ENCODE data around the gene GADD45B.
"Not testable (repeated sequence)": the region's sequence is repeated elsewhere in the genome, so short reads cannot be mapped to it uniquely, and the experiment has no call there.

GADD45B gene

DNA sequence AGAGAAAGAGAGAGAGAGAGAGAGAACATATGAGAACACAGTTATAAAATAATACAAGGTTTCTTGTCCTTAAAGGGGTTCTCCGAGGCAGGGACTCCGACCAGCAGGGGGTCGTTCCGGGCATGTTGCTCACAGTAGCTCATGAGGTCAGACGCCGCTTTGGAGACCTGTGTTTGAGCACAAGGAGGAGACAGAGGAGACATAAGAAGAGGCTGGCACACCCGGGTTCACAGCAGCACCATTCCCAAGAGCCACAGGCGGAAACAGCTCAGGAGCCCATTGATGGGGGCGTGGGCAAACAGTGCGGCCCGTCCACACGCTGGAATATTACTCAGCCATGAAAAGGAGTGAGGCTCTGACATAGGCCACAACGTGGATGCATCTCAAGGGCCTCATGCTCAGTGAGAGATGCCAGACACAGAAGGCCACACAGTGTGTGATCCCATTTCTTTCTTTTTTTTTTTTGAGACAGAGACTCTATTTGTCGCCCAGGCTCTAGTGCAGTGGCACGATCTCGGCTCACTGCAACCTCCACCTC lies 39.1 kb downstream of the GADD45B start:
- DNase-seq (ENCODE audit: low spot score), result no peak

DNA sequence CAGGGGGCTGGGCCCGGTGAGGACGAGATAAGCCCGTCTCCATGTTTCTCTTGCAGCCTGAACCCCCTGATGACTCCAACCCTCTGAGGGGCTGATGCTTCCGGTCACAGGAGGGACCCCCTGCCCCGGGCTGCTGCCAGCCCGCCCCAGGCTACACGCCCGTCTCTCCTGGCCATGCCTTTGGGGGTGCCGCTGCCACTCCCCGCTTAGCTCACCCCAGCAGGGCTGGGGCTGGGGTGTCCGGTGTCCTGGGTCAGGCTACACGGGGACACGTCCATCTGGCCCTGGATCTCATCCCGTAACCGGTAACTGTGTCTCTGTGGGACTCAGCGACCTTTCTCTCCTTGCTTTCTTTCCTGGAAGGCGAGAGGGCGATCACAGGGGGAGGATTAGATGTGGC lies 40.8 kb downstream of the GADD45B start:
- no peak for DNase-seq (ENCODE audit: low spot score)

DNA sequence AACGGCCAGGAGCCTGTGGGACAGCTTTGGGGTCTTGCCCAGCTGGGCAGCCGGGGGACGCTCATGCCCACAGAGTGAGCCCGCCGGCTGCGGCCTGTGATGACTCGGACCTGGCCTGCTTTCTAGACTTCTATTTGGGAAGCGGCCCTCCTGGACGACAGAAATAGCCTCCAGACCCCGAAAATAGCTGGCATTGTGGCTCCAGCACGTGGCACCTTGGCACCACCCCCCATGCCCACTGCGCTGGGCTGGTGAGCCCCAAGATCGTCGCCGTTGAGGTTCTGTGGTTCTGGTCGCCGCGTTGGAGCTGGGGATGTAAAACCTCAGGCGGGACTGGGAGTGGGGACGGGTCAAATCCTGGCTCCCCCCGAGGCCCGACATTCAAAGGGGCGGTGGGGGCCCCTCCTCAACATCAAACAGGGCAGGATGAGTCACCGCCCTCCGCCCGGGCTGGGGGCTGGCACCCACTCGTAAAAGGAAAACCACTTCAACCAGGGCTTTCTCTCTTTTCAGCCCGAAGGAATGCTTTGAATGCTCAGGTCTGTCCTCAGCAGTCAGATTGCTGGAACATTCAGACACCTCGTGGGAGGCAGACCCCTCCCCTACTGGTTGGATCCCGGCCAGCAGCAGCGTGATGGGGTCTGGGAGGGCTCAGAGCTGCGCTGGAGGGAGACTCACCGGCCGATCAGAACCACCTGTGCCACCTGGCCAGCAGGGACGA lies 42.1 kb downstream of the GADD45B start:
- DNase-seq (ENCODE audit: low spot score), result no peak

DNA sequence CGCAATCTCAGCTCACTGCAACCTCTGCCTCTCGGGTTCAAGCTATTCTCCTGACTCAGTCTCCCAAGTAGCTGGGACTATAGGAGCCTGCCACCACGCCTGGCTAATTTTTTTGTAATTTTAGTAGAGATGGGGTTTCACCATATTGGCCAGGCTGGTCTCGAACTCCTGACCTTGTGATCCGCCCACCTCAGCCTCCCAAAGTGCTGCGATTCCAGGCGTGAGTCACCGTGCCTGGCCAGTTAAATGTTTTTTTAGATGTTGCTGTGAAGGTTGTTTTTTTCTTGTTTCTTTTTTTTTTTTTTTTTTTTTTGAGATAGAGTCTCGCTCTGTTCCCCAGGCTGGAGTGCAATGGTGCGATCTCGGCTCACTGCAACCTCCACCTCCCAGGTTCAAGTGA lies 42.9 kb downstream of the GADD45B start:
- not testable (repeated sequence) for DNase-seq (ENCODE audit: low spot score)

DNA sequence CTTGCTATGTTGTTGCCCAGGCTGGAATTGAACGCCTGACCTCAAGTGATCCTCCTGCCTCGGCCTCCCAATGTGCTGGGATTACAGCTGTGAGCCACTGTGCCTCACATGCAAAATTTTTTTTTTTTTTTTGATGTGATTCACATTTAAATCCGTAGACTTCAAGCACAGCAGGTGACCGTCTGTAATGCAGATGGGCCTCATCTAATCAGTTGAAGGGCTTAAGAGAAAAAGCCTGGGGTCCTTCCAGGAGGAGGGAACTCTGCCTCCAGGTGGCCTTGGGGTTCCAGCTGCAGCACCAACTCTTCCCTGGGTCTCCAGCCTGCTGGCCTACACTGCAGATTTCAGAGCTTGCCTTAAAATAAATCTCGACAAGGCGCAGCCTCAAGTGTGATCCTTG lies 43.6 kb downstream of the GADD45B start:
- no peak for DNase-seq (ENCODE audit: low spot score)

DNA sequence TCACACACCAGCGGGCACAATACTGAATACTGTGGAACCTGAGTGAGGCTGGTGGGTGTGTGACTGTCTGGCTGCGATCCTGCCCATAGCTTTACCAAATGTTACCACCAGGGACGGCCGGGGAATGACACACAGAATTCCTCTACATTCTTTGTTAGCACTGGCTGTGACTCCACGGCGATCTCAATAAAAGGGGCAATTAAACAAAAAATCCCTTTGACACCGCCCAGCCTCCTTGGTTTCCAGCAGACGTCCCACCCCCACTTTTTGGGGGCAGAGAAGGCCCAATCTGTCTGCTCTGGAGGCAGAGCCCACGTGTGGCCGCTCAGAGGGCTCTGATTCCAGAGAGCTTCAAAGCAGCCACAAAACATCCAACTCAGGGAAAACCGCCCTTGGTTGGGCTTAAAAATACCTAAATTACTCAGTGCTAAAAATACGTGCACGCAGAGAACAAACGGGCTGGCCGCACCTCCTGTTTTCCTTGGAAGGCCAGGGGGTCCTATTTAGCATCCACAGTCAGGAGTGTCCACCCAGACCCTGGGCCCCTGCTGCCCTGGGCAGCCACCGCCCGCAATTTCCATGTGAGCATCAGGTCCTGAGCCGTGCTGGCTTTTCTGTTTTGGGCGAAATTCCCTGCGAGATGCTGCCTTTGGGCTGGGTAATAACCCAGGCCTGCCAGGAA lies 47.8 kb downstream of the GADD45B start:
- DNase-seq (ENCODE audit: low spot score), result no peak

DNA sequence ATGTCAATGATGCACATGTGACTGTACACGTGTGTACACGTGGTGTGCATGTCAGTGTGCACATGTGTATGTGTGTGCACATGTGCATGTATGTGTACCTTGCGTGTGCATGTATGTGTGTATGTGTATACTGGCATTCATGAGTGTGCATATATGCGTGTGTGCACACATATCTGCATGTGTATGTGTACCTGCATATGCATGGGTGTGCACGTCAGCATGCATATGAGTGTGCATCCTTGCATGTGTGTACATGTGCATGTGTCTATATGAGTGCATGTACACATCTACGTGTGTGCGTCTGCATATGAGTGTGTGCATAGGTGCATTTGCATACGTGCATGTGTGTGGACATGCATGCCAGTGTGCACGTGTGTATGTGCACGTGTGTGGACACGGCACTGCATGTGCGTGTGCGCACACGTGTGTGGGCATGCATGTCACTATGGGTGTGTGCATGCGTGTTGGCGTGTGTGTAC lies 48.5 kb downstream of the GADD45B start:
- no peak for DNase-seq (ENCODE audit: low spot score)

DNA sequence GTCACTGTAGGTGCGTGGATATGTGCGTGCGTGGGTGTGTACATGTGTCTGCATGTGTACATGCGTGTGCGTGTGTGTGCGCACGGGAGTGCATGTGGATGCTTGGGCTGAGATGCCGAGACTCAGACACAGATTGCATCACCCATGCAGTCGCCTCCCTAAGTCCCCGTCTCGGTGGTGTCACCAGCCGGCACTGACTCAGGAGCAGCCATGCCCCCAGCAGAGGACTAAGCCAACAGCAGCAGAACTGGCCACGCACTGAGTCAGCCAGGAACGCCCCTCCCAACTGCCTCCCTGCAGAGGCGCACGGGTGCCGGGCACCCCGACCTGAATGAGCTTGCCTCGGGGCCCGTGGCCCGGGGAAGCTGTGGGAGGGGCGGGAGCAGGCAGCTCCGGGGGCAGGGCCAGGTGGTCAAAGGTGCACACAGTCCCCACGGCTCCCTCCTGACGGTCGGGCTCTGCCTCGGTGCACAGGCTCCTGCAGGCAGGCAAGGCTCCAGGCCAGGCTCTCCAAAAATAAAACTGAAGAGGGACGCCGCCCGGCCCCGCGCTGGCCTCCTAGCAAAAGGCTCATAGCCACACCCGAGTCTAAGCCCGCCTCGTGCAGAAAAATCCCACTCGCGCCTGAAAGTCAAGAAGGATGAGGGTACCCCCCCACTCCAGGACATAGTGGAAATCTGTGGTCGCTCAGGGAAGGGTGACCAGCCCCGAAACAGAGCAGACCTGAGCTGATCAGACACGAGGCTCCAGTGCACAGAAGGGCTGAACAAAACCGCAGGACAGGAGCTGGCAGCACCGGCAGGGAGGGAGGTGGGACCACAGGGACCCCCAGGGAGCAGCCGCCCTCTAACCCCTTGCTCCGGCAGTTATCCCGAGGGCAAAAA lies 49.2 kb downstream of the GADD45B start:
- no peak for DNase-seq (ENCODE audit: low spot score)

DNA sequence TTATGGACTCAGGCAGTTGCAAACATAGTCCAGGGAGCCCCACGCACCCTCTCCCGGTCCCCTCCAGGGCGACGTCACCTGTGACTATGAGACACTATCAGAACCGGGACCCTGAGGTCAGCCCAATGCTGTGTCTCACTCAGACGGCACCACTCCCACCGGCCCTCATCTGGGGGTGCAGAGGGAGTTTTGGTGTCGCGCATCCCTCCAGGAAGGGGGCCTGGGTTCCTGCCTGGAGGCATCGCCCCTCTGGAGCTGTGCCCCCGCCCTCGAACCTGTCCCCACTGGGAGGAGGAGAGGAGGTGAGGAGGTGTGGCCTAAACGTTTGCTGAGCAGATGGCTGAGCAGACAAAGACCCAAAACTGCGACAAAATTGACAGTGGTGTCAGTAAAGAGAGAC lies 51.2 kb downstream of the GADD45B start:
- DNase-seq (ENCODE audit: low spot score), result no peak

DNA sequence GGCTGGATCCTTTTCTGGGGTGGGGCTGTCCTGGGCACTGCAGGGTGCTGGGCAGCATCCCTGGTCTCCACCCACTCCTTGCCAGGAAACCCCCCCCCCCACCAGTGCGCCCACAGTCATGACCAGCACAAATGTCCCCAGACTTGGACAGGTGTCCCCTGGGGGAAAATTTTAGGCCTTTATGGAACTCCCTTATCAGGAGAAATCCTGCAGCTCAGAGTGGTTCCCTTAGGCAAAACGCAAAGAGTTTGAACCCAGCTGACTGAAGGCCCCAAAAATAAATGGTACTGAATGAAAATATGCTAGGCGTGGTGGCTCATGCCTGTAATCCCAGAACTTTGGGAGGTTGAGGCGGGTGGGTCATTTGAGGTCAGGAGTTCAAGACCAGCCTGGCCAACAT lies 51.8 kb downstream of the GADD45B start:
- no peak for DNase-seq (ENCODE audit: low spot score)
